LoVo (cell line): ENCODE measurements around the gene DNAL1.
"Not testable (repeated sequence)": the region's sequence is repeated elsewhere in the genome, so short reads cannot be mapped to it uniquely, and the experiment has no call there.

Experiments
- DNase-seq: peaks from one replicate; pipeline ENCODE4 v3.0.0-alpha.2; 2016; ENCODE audit warnings: low spot score

The DNAL1 gene

GRCh38 chr14:73644531-73645247 is at the start of gene DNAL1:
TSS of gene DNAL1 (plus strand) at chr14:73644986. CDS start at chr14:73645040, 54 bp downstream.
- peak; percentile 94 for DNase-seq

- no peak for DNase-seq
Measured at GRCh38 chr14:73599499-73599898, 45.3 kb upstream of the DNAL1 start.

GRCh38 chr14:73602994-73603393 is 41.8 kb upstream of the DNAL1 start:
- DNase-seq = no peak

- no peak for DNase-seq
Measured at GRCh38 chr14:73606271-73606670, 38.5 kb upstream of the DNAL1 start.

- no peak for DNase-seq
Measured at GRCh38 chr14:73607241-73607640, 37.5 kb upstream of the DNAL1 start.

GRCh38 chr14:73610687-73611086 is 34.1 kb upstream of the DNAL1 start:
- DNase-seq = no peak

GRCh38 chr14:73612339-73613045 is 32.3 kb upstream of the DNAL1 start, which contains the start of gene ACOT6:
TSS of gene ACOT6 (plus strand) at chr14:73612517. CDS start at chr14:73612572, 55 bp downstream.
- peak; percentile 63 for DNase-seq

GRCh38 chr14:73613046-73613383 is 31.8 kb upstream of the DNAL1 start:
- DNase-seq = no peak

GRCh38 chr14:73613419-73613963 is 31.3 kb upstream of the DNAL1 start:
- no peak for DNase-seq

GRCh38 chr14:73616831-73617230 is 28.0 kb upstream of the DNAL1 start:
- DNase-seq = no peak

GRCh38 chr14:73619524-73619923 is 25.3 kb upstream of the DNAL1 start:
- no peak for DNase-seq

- no peak for DNase-seq
Measured at GRCh38 chr14:73620268-73620667, 24.5 kb upstream of the DNAL1 start.

GRCh38 chr14:73623504-73624054 is 21.2 kb upstream of the DNAL1 start:
- no peak for DNase-seq

GRCh38 chr14:73625706-73626105 is 19.1 kb upstream of the DNAL1 start:
- no peak for DNase-seq

GRCh38 chr14:73627151-73627558 is 17.6 kb upstream of the DNAL1 start:
- no peak for DNase-seq

- DNase-seq = no peak
Measured at GRCh38 chr14:73630009-73630780, 14.6 kb upstream of the DNAL1 start.

- DNase-seq = peak; percentile 49
Measured at GRCh38 chr14:73633116-73634010, 11.4 kb upstream of the DNAL1 start.

- no peak for DNase-seq
Measured at GRCh38 chr14:73634011-73634833, 10.6 kb upstream of the DNAL1 start.

- DNase-seq = not testable (repeated sequence)
Measured at GRCh38 chr14:73636355-73636754, 8.4 kb upstream of the DNAL1 start.

GRCh38 chr14:73637830-73638229 is 7.0 kb upstream of the DNAL1 start:
- no peak for DNase-seq
